Skeletal muscle tissue (tissue), 4 donors: ENCODE data around the gene CCDC134. TPM values are rescaled to one million over a fixed set of nuclear protein-coding genes. Genes with fewer than 3 reads are reported as not detected.
A peak's percentile ranks its signal among the peaks of the same experiment; 100 is the strongest.

Experiments used
- H3K27ac ChIP-seq: one replicate; pipeline ENCODE4 v1.7.0; 2013; ENCODE audit warnings: mild to moderate bottlenecking, low read depth, low read length, inconsistent platforms
- H3K27me3 ChIP-seq, 3 donors: one replicate each; pipeline ENCODE4 v1.7.0; 2013; ENCODE audit warnings: low read length in 3 of 3; ENCODE audit not compliant: control insufficient read depth in 3 of 3, insufficient read depth in 3 of 3
- H3K36me3 ChIP-seq, 3 donors: one replicate each; pipeline ENCODE4 v1.7.0; 2013; ENCODE audit warnings: low read length in 3 of 3; ENCODE audit not compliant: control insufficient read depth in 3 of 3, insufficient read depth in 3 of 3
- H3K4me1 ChIP-seq, 3 donors: one replicate each; pipeline ENCODE4 v1.7.0; 2013; ENCODE audit warnings: low read length in 3 of 3, mild to moderate bottlenecking in 3 of 3; ENCODE audit not compliant: control insufficient read depth in 3 of 3, insufficient read depth in 3 of 3
- H3K4me3 ChIP-seq, 3 donors: one replicate each; pipeline ENCODE4 v1.7.0; 2013; ENCODE audit warnings: low read length in 3 of 3
- H3K9ac ChIP-seq, 3 donors: one replicate each; pipeline ENCODE4 v1.7.0; 2013; ENCODE audit warnings: low read length in 3 of 3, mild to moderate bottlenecking in 3 of 3, moderate library complexity in 2 of 3, low read depth in 1 of 3
- H3K9me3 ChIP-seq, 3 donors: one replicate each; pipeline ENCODE4 v1.7.0; 2013; ENCODE audit warnings: low read length in 3 of 3; ENCODE audit not compliant: control insufficient read depth in 3 of 3
- total RNA-seq: library from RNA; depleted of rRNA; stranded (reverse); fragments of >200 nt; gene quantifications from one replicate; pipeline ENCODE4 v1.2.3, GENCODE V29; 2014
- donor health status: Osteomylitis.

Gene CCDC134
- total RNA-seq, 1 donor from 2014 or later, result 30.3 TPM

DNA sequence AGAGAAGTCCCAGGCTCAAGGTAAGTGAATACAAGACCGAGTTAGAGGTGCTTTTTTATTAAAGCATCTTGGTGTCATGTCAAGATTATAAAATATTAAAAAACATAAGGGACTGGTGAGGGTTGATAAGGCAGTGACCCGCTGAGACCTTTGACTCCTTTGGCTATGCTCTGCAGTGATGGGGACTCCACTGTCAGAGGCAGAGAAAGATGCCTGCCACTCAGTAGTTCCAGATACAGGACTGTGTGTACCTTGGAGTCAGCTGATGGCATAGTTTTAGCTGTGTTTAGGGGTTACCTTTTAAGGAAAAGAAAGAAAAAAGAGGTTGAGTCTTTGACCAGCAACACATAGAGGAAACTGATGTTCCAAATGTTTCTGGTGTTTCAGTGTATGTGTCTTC is 73.6 kb downstream of the CCDC134 start:
- no peaks in the 10 kb centered on the region for H3K27me3 ChIP-seq
- peaks cover 31 to 54% (median 53%) of the 10 kb centered on the region in 3 donors for H3K36me3 ChIP-seq
- no peak overlapping the region for H3K27ac ChIP-seq
- no peak overlapping the region for H3K4me3 ChIP-seq
- no peaks in the 10 kb centered on the region for H3K9me3 ChIP-seq
- peaks cover 4 to 9% (median 4%) of the 10 kb centered on the region in 3 donors for H3K4me1 ChIP-seq
- peak overlapping the region in 1 of 3 donors; percentile 0 for H3K9ac ChIP-seq

DNA sequence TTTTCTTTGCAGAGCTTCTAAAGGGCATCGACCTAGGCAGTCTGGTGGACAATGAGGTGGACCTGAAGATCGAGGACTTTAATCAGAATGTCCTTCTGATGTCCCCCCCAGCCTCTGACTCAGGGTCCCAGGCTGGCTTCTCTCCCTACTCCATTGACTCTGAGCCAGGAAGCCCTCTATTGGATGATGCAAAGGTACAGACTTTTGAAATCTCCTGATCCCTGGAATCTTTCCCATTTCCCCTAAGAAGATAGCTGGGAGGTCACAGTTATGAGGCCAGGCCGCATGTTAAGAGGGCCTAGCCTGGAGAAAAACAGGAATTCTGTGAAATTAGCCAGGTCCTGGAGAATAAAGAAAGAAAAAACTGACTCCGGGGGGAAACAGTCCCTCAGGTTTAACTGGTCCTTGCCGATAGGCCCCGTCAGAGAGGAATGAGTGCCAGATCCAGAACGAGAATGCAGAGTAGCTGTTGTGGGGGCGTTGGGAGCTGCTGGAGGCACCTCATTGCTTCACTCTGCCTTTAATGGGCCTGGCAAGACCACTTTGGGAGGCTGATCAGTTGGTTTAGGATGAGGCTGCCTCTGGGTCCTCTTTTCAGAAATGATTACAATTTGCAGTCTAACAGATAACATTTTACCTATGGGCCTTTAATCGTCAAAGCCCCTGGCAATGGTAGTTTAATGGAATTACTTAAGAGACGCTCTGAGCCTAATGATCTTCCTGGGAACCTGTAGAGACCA is 75.2 kb downstream of the CCDC134 start:
- Histone ChIP-seq H3K4me1 (peaks cover 6 to 12% (median 8%) of the 10 kb centered on the region in 3 donors), H3K27ac (no peak overlapping the region), H3K9me3 (no peaks in the 10 kb centered on the region), H3K4me3 (no peak overlapping the region), H3K27me3 (no peaks in the 10 kb centered on the region), H3K9ac (peak overlapping the region in 1 of 3 donors; percentile 5), H3K36me3 (peaks cover 33 to 58% (median 52%) of the 10 kb centered on the region in 3 donors)

Other genes with a start within 250 kb of the CCDC134 start
- 0.52 TPM for gene CSDC2, start 239.7 kb upstream of the CCDC134 start, total RNA-seq
- 10.4 TPM for gene PMM1, start 210.8 kb upstream of the CCDC134 start, total RNA-seq
- 5.7 TPM for gene DESI1, start 179.6 kb upstream of the CCDC134 start, total RNA-seq
- 287 TPM for gene XRCC6, start 179.4 kb upstream of the CCDC134 start, total RNA-seq
- 57.4 TPM for gene SNU13, start 111.8 kb upstream of the CCDC134 start, total RNA-seq
- gene MEI1, start 101.2 kb upstream of the CCDC134 start, total RNA-seq, result 3.1 TPM
- gene SREBF2, start 32.4 kb downstream of the CCDC134 start, total RNA-seq, result 20.9 TPM
- 1.0 TPM for gene SHISA8, start 114.4 kb downstream of the CCDC134 start, total RNA-seq
- gene TNFRSF13C, start 126.1 kb downstream of the CCDC134 start, total RNA-seq, result under 0.01 TPM
- gene CENPM, start 146.5 kb downstream of the CCDC134 start, total RNA-seq, result 5.7 TPM
- gene SEPTIN3, start 168.8 kb downstream of the CCDC134 start, total RNA-seq, result 0.52 TPM
- gene WBP2NL, start 198.1 kb downstream of the CCDC134 start, total RNA-seq, result 1.6 TPM